Breast epithelium (tissue), 4 donors: ENCODE data around the gene COMMD1. TPM values are rescaled to one million over a fixed set of nuclear protein-coding genes. Genes with fewer than 3 reads are reported as not detected.
A peak's percentile ranks its signal among the peaks of the same experiment; 100 is the strongest.

Experiments used
- DNase-seq, 2 donors: peaks; one replicate each; pipeline ENCODE4 v3.0.0-alpha.2; 2019; ENCODE audit warnings: low spot score in 2 of 2
- H3K27ac ChIP-seq, 2 donors: fragments of 200-600 bp; sonication (generic) in 1 of 2; one replicate each; pipeline ENCODE4 v1.5.1; 2016 to 2019; ENCODE audit warnings: mild to moderate bottlenecking in 1 of 2
- H3K27me3 ChIP-seq, 2 donors: fragments of 200-600 bp; sonication (generic) in 1 of 2; one replicate each; pipeline versions ENCODE4 v1.5.1 to v1.6.0; 2017 to 2019; ENCODE audit warnings: control low read depth in 1 of 2, mild to moderate bottlenecking in 1 of 2
- H3K36me3 ChIP-seq: fragments of 200-600 bp; one replicate; pipeline ENCODE4 v1.5.1; 2019
- H3K4me1 ChIP-seq, 2 donors: fragments of 200-600 bp; sonication (generic); one replicate each; pipeline ENCODE4 v1.5.1; 2016 to 2019; ENCODE audit warnings: control low read depth in 1 of 2
- H3K4me3 ChIP-seq, 3 donors: fragments of 200-600 bp; sonication (generic); 1 replicate in 2 of 3; 2 replicates in 1 of 3; pipeline ENCODE4 v1.5.1; 2016 to 2019; ENCODE audit warnings: mild to moderate bottlenecking in 3 of 3, moderate library complexity in 2 of 3
- H3K9me3 ChIP-seq, 2 donors: fragments of 200-600 bp; sonication (generic) in 1 of 2; one replicate each; pipeline ENCODE4 v1.5.1; 2016 to 2019; ENCODE audit warnings: control low read depth in 1 of 2
- CTCF ChIP-seq, 3 donors: fragments of 450-650 bp; IDR thresholded peaks; one replicate each; pipeline ENCODE4 v1.5.1; 2016 to 2017; ENCODE audit warnings: antibody characterized with exemption in 3 of 3, mild to moderate bottlenecking in 3 of 3, moderate library complexity in 3 of 3
- POLR2A ChIP-seq: fragments of 450-650 bp; IDR thresholded peaks from one replicate; pipeline ENCODE4 v1.6.1; 2016; ENCODE audit warnings: antibody characterized with exemption, mild to moderate bottlenecking, moderate library complexity
- POLR2AphosphoS5 ChIP-seq, 3 donors: sonication (generic); formaldehyde crosslinking; IDR thresholded peaks; one replicate each; pipeline ENCODE4 v1.6.1; 2017; ENCODE audit warnings: antibody characterized with exemption in 3 of 3
- intact Hi-C: fragments of 100-400 bp; cut with DNase I; formaldehyde crosslinking; loops from one replicate; pipeline ENCODE4 v1.15.1; 2023; ENCODE audit warnings: low total_unique reads
- total RNA-seq, 3 donors: library from RNA; depleted of rRNA; stranded (reverse); fragments of >200 nt; gene quantifications; one replicate each; pipeline ENCODE4 v1.1.0, GENCODE V29; 2016

COMMD1 gene
- total RNA-seq, 3 donors from 2014 or later = 38.4 to 63.8 (median 56.4) TPM

- Histone ChIP-seq H3K27me3 (no peaks in the 10 kb centered on the region), H3K4me1 (no peaks in the 10 kb centered on the region), H3K4me3 (no peak overlapping the region), H3K9me3 (peaks cover 0 to 16% of the 10 kb centered on the region in 2 donors), H3K36me3 (no peaks in the 10 kb centered on the region), H3K27ac (no peak overlapping the region)
- intact Hi-C loops = loop anchor here (5.0 kb wide), 1 partner anchor 83 kb away; no protein-coding TSS in a partner anchor
- TF ChIP-seq POLR2A = no peak
- no peak for TF ChIP-seq POLR2AphosphoS5 (IDR thresholded peaks at IDR 0.05)
- TF ChIP-seq CTCF (IDR thresholded peaks at IDR 0.05) = no peak
- DNase-seq = no peak
Observed at GRCh38 chr2:61984682-61985081, 79.2 kb downstream of the COMMD1 start.

GRCh38 chr2:61988462-61989366 lies 83.2 kb downstream of the COMMD1 start:
- intact Hi-C loops = loop anchor here (1.0 kb wide), 1 partner anchor 16 kb away; no protein-coding TSS in a partner anchor

GRCh38 chr2:61993422-61994024 lies 88.0 kb downstream of the COMMD1 start:
- no peak for DNase-seq
- H3K4me3 ChIP-seq = no peak overlapping the region
- no peaks in the 10 kb centered on the region for H3K9me3 ChIP-seq
- H3K4me1 ChIP-seq = no peaks in the 10 kb centered on the region
- no peak overlapping the region for H3K27ac ChIP-seq
- H3K36me3 ChIP-seq = no peaks in the 10 kb centered on the region
- intact Hi-C loops = no loop called here
- no peaks in the 10 kb centered on the region for H3K27me3 ChIP-seq
- TF ChIP-seq CTCF (IDR thresholded peaks at IDR 0.05) = peak; percentile 12 to 59 (median 53)
- TF ChIP-seq POLR2A = no peak

More at GRCh38 chr2:61988462-61989366, 83.2 kb downstream of the COMMD1 start:
- TF ChIP-seq POLR2AphosphoS5 (IDR thresholded peaks at IDR 0.05) = no peak
- no peak for TF ChIP-seq CTCF (IDR thresholded peaks at IDR 0.05)
- no peak for TF ChIP-seq POLR2A
- Histone ChIP-seq H3K4me1 (no peaks in the 10 kb centered on the region), H3K36me3 (no peaks in the 10 kb centered on the region), H3K4me3 (no peak overlapping the region), H3K27ac (peak overlapping the region; percentile 3 to 29), H3K27me3 (no peaks in the 10 kb centered on the region), H3K9me3 (no peaks in the 10 kb centered on the region)
- no peak for DNase-seq

GRCh38 chr2:61994531-61994930 lies 89.1 kb downstream of the COMMD1 start:
- intact Hi-C loops = no loop called here
- Histone ChIP-seq H3K4me3 (no peak overlapping the region), H3K27me3 (no peaks in the 10 kb centered on the region), H3K27ac (no peak overlapping the region), H3K9me3 (no peaks in the 10 kb centered on the region), H3K36me3 (no peaks in the 10 kb centered on the region), H3K4me1 (no peaks in the 10 kb centered on the region)
- no peak for TF ChIP-seq POLR2A
- no peak for TF ChIP-seq CTCF (IDR thresholded peaks at IDR 0.05)
- no peak for TF ChIP-seq POLR2AphosphoS5 (IDR thresholded peaks at IDR 0.05)
- no peak for DNase-seq

- no peak for DNase-seq
Observed at GRCh38 chr2:61995065-61995464, 89.6 kb downstream of the COMMD1 start.

More at GRCh38 chr2:61995065-61995464, 89.6 kb downstream of the COMMD1 start:
- H3K36me3 ChIP-seq = no peaks in the 10 kb centered on the region
- no peaks in the 10 kb centered on the region for H3K4me1 ChIP-seq
- intact Hi-C loops = no loop called here
- TF ChIP-seq POLR2AphosphoS5 (IDR thresholded peaks at IDR 0.05) (no peak), POLR2A (no peak)
- H3K27ac ChIP-seq = no peak overlapping the region
- H3K27me3 ChIP-seq = no peaks in the 10 kb centered on the region
- no peaks in the 10 kb centered on the region for H3K9me3 ChIP-seq
- H3K4me3 ChIP-seq = no peak overlapping the region
